ENCODE data around the gene PLEKHA5. TPM values are rescaled to one million over a fixed set of nuclear protein-coding genes. Genes with fewer than 3 reads are reported as not detected.

PLEKHA5 gene
- total and polyA plus RNA-seq, 2 of the 4 experiments (the other 2 are of a cell fraction): 5.3 to 12.2 TPM

DNA sequence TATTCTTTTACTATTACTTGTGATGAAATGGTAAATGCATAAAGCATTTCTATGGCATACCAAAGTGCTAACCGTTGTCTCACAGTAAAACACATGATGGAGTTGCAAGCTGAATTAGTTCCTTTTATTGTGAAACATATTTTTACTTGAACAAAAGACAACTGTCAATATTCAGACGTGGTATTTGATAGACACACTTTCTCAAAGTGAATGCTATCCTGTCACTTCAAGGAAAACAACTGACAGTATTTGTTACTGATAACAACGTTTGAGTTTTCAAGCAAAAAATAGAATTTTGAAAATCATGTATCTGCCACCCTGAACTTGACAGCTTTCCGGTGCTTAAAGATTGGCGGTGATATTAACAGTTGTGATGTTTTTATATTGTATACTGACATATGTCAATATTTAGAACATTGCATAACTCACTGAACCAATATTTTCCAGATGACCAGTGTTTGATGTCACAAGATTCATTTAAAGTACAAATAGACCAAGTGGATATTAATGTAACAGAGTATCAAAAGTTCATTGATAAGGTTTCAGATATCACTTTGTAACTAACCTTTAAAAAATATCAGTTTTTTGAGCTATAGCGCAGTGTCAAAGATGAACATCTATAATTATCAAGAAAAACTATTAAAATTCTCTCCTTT lies 156.4 kb downstream of the PLEKHA5 start:
- H4K8ac ChIP-seq (ENCODE audit: low read depth in 2 of 2, low read length in 2 of 2): no peak overlapping the region
- no peak overlapping the region for H2BK15ac ChIP-seq (ENCODE audit: low read depth, low read length)
- no peak overlapping the region for H3K4ac ChIP-seq (ENCODE audit: low read depth, low read length)
- CTCF ChIA-PET: interaction anchor here (0.6 kb wide), 1 partner anchor 970 kb away, joined by 3 read pairs; no protein-coding TSS in a partner anchor
- H3K18ac ChIP-seq (ENCODE audit: low read depth, low read length): no peak overlapping the region
- no peaks in the 10 kb centered on the region for H3K9me3 ChIP-seq (ENCODE audit: control insufficient read depth, insufficient read depth, low read length)
- H2AFZ ChIP-seq (replicated peaks; ENCODE audit: low read length, poor library complexity): no peak overlapping the region
- no peak overlapping the region for H3K23ac ChIP-seq (ENCODE audit: low read depth, low read length)
- no peak overlapping the region for H2BK20ac ChIP-seq (ENCODE audit: low read depth, low read length)
- H2AK9ac ChIP-seq (replicated peaks; ENCODE audit: low read depth, low read length, poor library complexity): no peak overlapping the region
- H3K27me3 ChIP-seq (ENCODE audit: control insufficient read depth, insufficient read depth, low read length): no peaks in the 10 kb centered on the region
- peaks cover 18% of the 10 kb centered on the region for H3K36me3 ChIP-seq (ENCODE audit: control insufficient read depth, insufficient read depth, low read length)
- H2BK5ac ChIP-seq (ENCODE audit: low read depth, low read length, poor library complexity, severe bottlenecking): no peak overlapping the region
- H3K14ac ChIP-seq (replicated peaks; ENCODE audit: low read depth, low read length): no peak overlapping the region
- no peak overlapping the region for H2AK5ac ChIP-seq (ENCODE audit: low read depth, low read length)
- no peak for DNase-seq
- no peak overlapping the region for H4K91ac ChIP-seq (ENCODE audit: insufficient read depth, low read depth, low read length)
- H3K4me1 ChIP-seq (ENCODE audit: control insufficient read depth, insufficient read depth, low read length): no peaks in the 10 kb centered on the region
- H3K79me1 ChIP-seq (ENCODE audit: low read depth in 1 of 2, low read length in 2 of 2): peaks cover 0 to 4% of the 10 kb centered on the region in 2 experiments; a peak in 1 of 4 replicates
- H4K20me1 ChIP-seq (ENCODE audit: insufficient read depth, low read length): no peaks in the 10 kb centered on the region
- no peak for ATAC-seq (ENCODE audit: low read depth)
- no TSS peak for BruUV-seq (replicated peaks)
- in situ Hi-C loops (cut with MboI; ENCODE audit: low sequenced_read_pairs) (loop anchor here (25.0 kb wide), 1 partner anchor 849 kb away; no protein-coding TSS in a partner anchor), intact Hi-C loops (cut with micrococcal nuclease) (loop anchor here (5.0 to 10.0 kb wide), 4 partner anchors 99 to 1031 kb away; no protein-coding TSS in a partner anchor), dilution Hi-C loops (cut with HindIII; ENCODE audit: low sequenced_read_pairs, unreplicated experiment) (no loop called here)
- H3K56ac ChIP-seq (ENCODE audit: extremely low read depth, insufficient read depth, low read length): no peak overlapping the region
- no peak overlapping the region for H3K4me2 ChIP-seq (ENCODE audit: low read depth, low read length)
- no peak overlapping the region for H4K5ac ChIP-seq (ENCODE audit: low read depth, low read length)
- TF ChIP-seq, protein P1, sequence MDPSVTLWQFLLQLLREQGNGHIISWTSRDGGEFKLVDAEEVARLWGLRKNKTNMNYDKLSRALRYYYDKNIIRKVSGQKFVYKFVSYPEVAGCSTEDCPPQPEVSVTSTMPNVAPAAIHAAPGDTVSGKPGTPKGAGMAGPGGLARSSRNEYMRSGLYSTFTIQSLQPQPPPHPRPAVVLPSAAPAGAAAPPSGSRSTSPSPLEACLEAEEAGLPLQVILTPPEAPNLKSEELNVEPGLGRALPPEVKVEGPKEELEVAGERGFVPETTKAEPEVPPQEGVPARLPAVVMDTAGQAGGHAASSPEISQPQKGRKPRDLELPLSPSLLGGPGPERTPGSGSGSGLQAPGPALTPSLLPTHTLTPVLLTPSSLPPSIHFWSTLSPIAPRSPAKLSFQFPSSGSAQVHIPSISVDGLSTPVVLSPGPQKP (IDR thresholded peaks at IDR 0.05; ENCODE audit: borderline replicate concordance, low read depth, low read length): no peak
- no peak for TF ChIP-seq CEBPB (IDR thresholded peaks at IDR 0.05; ENCODE audit: low read depth, low read length)
- TF ChIP-seq MXI1 (IDR thresholded peaks at IDR 0.05; ENCODE audit: borderline replicate concordance, low read depth, low read length): no peak
- no peak for TF ChIP-seq RCOR1 (IDR thresholded peaks at IDR 0.05; ENCODE audit: insufficient replicate concordance, low read length)
- TF ChIP-seq, protein P2, sequence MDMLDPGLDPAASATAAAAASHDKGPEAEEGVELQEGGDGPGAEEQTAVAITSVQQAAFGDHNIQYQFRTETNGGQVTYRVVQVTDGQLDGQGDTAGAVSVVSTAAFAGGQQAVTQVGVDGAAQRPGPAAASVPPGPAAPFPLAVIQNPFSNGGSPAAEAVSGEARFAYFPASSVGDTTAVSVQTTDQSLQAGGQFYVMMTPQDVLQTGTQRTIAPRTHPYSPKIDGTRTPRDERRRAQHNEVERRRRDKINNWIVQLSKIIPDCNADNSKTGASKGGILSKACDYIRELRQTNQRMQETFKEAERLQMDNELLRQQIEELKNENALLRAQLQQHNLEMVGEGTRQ (IDR thresholded peaks at IDR 0.05; ENCODE audit: low read depth, low read length): no peak
- TF ChIP-seq, protein P3, sequence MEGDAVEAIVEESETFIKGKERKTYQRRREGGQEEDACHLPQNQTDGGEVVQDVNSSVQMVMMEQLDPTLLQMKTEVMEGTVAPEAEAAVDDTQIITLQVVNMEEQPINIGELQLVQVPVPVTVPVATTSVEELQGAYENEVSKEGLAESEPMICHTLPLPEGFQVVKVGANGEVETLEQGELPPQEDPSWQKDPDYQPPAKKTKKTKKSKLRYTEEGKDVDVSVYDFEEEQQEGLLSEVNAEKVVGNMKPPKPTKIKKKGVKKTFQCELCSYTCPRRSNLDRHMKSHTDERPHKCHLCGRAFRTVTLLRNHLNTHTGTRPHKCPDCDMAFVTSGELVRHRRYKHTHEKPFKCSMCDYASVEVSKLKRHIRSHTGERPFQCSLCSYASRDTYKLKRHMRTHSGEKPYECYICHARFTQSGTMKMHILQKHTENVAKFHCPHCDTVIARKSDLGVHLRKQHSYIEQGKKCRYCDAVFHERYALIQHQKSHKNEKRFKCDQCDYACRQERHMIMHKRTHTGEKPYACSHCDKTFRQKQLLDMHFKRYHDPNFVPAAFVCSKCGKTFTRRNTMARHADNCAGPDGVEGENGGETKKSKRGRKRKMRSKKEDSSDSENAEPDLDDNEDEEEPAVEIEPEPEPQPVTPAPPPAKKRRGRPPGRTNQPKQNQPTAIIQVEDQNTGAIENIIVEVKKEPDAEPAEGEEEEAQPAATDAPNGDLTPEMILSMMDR (conservative IDR thresholded peaks at IDR 0.05; ENCODE audit: low read depth, low read length): no peak
- no peak for TF ChIP-seq MAFK (IDR thresholded peaks at IDR 0.05; ENCODE audit: low read depth, low read length)
- TF ChIP-seq FOS (IDR thresholded peaks at IDR 0.05; ENCODE audit: low read depth, low read length): no peak
- no peak for TF ChIP-seq RAD21 (IDR thresholded peaks at IDR 0.05; ENCODE audit: low read length)
- TF ChIP-seq POLR2A (IDR thresholded peaks at IDR 0.05; ENCODE audit: low read depth, low read length): no peak
- no peak for TF ChIP-seq NFE2L2 (IDR thresholded peaks at IDR 0.05; ENCODE audit: low read depth, low read length)
- TF ChIP-seq BHLHE40 (IDR thresholded peaks at IDR 0.05; ENCODE audit: low read depth, low read length): no peak
- TF ChIP-seq CHD1 (IDR thresholded peaks at IDR 0.05; ENCODE audit: low read depth, low read length): no peak
- no peak overlapping the region for H3K27ac ChIP-seq (ENCODE audit: insufficient read depth, low read length)
- no peaks in the 10 kb centered on the region for H3K9me1 ChIP-seq (ENCODE audit: insufficient read depth, low read length)
- no peak overlapping the region for H2BK120ac ChIP-seq (ENCODE audit: low read depth, low read length)
- H3K4me3 ChIP-seq (ENCODE audit: insufficient read depth, low read depth, low read length): no peak overlapping the region
- POLR2A ChIA-PET (ENCODE audit: unreplicated experiment): no interaction called here
- WGBS, 2 experiments (ENCODE audit: extremely low coverage in 2 of 2, insufficient read length in 1 of 2): no CpG with 5 or more reads among the region's 6 CpGs
- H3K9ac ChIP-seq (ENCODE audit: low read depth, low read length): no peak overlapping the region

All from IMR-90 (cell line).